SK-N-MC (cell line): Measurements from ENCODE around the gene ITIH4.

ENCODE experiments used
- EZH2 ChIP-seq: fragments of 200-600 bp; sonication (generic); IDR thresholded peaks from one replicate; pipeline ENCODE4 v1.6.1; 2017; ENCODE audit warnings: antibody characterized with exemption
- FOXP2 ChIP-seq: optimal IDR thresholded peaks from 2 replicates; pipeline ENCODE3; 2011; ENCODE audit warnings: mild to moderate bottlenecking, moderate library complexity; ENCODE audit not compliant: insufficient read depth; ENCODE audit errors: extremely low read length, control extremely low read depth
- POLR2AphosphoS5 ChIP-seq: IDR thresholded peaks from 2 replicates; pipeline ENCODE4 v1.6.1; 2012; ENCODE audit warnings: mild to moderate bottlenecking, low read depth, low read length, borderline replicate concordance

DNA sequence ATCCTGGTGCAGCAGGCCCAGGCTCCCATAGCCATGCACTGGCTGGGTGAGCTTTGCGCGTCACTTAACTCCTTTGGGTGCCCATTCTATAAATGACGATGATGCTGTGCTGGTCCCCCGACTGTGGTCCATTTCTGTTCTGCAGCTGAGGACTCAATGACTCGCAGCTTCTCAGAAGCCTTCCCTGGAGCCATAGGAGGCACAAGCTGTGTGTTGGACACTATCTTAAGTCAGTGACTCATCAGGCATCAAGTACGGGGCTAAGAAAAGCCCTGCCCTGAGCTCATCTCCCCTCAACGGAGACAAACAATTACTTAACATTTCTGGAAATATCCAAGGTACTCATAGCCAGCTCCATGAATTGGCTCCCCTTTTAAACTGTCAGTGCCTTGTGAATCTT, 18.1 kb upstream of the ITIH4 start:
- TF ChIP-seq POLR2AphosphoS5 (no peak), FOXP2 (no peak), EZH2 (no peak)
